K562 (cell line): Measurements from ENCODE around the gene ZNF280C. TPM values are rescaled to one million over a fixed set of nuclear protein-coding genes. Genes with fewer than 3 reads are reported as not detected.
A peak's percentile ranks its signal among the peaks of the same experiment; 100 is the strongest.

Experiments used
- ATAC-seq: fragments of 200-7000 bp; cut with Tn5 transposase; 3 replicates; pipeline ENCODE4 v1.9.1; 2020; ENCODE audit warnings: moderate library complexity
- BruUV-seq: library from RNA; stranded (reverse); fragments of 400-500 nt; replicated peaks from 2 replicates; lab custom pipeline; 2021; lab: Mats Ljungman, UMichigan
- CTCF ChIA-PET: fragments of 300-600 bp; formaldehyde crosslinking; extraction: SDS; loops from one replicate; lab custom pipeline; 2021; ENCODE audit warnings: low intra/inter-chr PET ratio; lab: Yijun Ruan, JAX
- POLR2A ChIA-PET: fragments of 300-600, 350-650 bp; sonication (Branson Sonifier 250); formaldehyde crosslinking; extraction: SDS; loops from one replicate; lab custom pipeline; 2021; ENCODE audit warnings: antibody characterized with exemption, inconsistent platforms; lab: Yijun Ruan, JAX
- DNase-seq, 4 experiments: peaks; one replicate each; pipeline versions ENCODE4 v3.0.0 to v3.0.0-alpha.2; 2011 to 2018; ENCODE audit warnings: low spot score in 3 of 4, mixed read lengths in 3 of 4; ENCODE audit errors: extremely low read depth in 1 of 4
- FAIRE-seq: peaks from 2 replicates; lab custom pipeline; 2011; peaks lifted over from hg19 to GRCh38; lab: Jason Lieb, UNC
- H2AFZ ChIP-seq: 2 replicates; pipeline ENCODE4 v1.6.0; 2011; ENCODE audit warnings: low read depth, low read length, control low read depth, inconsistent platforms
- H3K27ac ChIP-seq: fragments of 200-600 bp; 3 replicates; pipeline ENCODE4 v1.8.0; 2011; ENCODE audit warnings: low read depth, mild to moderate bottlenecking, control low read depth, inconsistent platforms, low read length, moderate library complexity, mixed read lengths; ENCODE audit errors: extremely low read depth
- H3K27me3 ChIP-seq, 2 experiments: fragments of 300-600 bp in 1 of 2; 2 replicates in 1 of 2; 3 replicates in 1 of 2; pipeline versions ENCODE4 v1.6.0 to v1.8.0; 2011; ENCODE audit warnings: inconsistent platforms in 2 of 2, low read length in 2 of 2, mild to moderate bottlenecking in 1 of 2, mixed read lengths in 1 of 2, moderate library complexity in 1 of 2; ENCODE audit not compliant: control insufficient read depth in 2 of 2, insufficient read depth in 2 of 2
- H3K36me3 ChIP-seq: fragments of 300-600 bp; 3 replicates; pipeline ENCODE4 v1.8.0; 2011; ENCODE audit warnings: mild to moderate bottlenecking, low read length, inconsistent platforms; ENCODE audit not compliant: control insufficient read depth, insufficient read depth
- H3K4me1 ChIP-seq, 2 experiments: fragments of 200-600 bp in 1 of 2; replicated peaks in 1 of 2; 2 replicates in 1 of 2; 3 replicates in 1 of 2; pipeline versions ENCODE4 v1.5.1 to v1.8.0; 2011; ENCODE audit warnings: inconsistent platforms in 2 of 2, low read length in 2 of 2, mild to moderate bottlenecking in 1 of 2, mixed read lengths in 1 of 2, moderate library complexity in 1 of 2; ENCODE audit not compliant: control insufficient read depth in 2 of 2, insufficient read depth in 2 of 2
- H3K4me2 ChIP-seq: 2 replicates; pipeline ENCODE4 v1.6.1; 2011; ENCODE audit warnings: low read length, control low read depth, inconsistent platforms, mixed read lengths; ENCODE audit not compliant: insufficient read depth
- H3K4me3 ChIP-seq: fragments of 200-600 bp; sonication (generic), shearing (Covaris generic); 2 replicates; pipeline ENCODE4 v1.5.1; 2016; ENCODE audit warnings: control low read depth, inconsistent platforms
- H3K79me2 ChIP-seq: fragments of 200-600 bp; 3 replicates; pipeline ENCODE4 v1.8.0; 2011; ENCODE audit warnings: low read length, inconsistent platforms; ENCODE audit not compliant: control insufficient read depth, insufficient read depth
- H3K9ac ChIP-seq, 2 experiments: 2 replicates each; pipeline versions ENCODE4 v1.6.0 to v1.6.1; 2011; ENCODE audit warnings: low read depth in 2 of 2, low read length in 2 of 2, control low read depth in 1 of 2, inconsistent platforms in 1 of 2, mild to moderate bottlenecking in 1 of 2, mixed read lengths in 1 of 2; ENCODE audit not compliant: insufficient read depth in 1 of 2
- H3K9me1 ChIP-seq: one replicate; pipeline ENCODE4 v1.6.0; 2011; ENCODE audit warnings: inconsistent platforms, mild to moderate bottlenecking, low read length, moderate library complexity; ENCODE audit not compliant: control insufficient read depth, insufficient read depth
- H3K9me3 ChIP-seq: replicated peaks from 2 replicates; pipeline ENCODE4 v1.5.1; 2011; ENCODE audit warnings: low read depth, low read length, inconsistent platforms; ENCODE audit not compliant: control insufficient read depth, insufficient read depth
- H4K20me1 ChIP-seq: replicated peaks from 2 replicates; pipeline ENCODE4 v1.6.1; 2011; ENCODE audit warnings: low read length, inconsistent platforms, mixed read lengths; ENCODE audit not compliant: control insufficient read depth, insufficient read depth
- C11orf30 ChIP-seq: fragments of 450-650 bp; IDR thresholded peaks from 2 replicates; pipeline ENCODE4 v1.6.1; 2016; ENCODE audit warnings: low read depth, mild to moderate bottlenecking
- MEF2A ChIP-seq: IDR thresholded peaks from 2 replicates; pipeline ENCODE4 v1.6.1; 2011; ENCODE audit warnings: low read depth, mild to moderate bottlenecking, low read length, moderate library complexity; ENCODE audit not compliant: control insufficient read depth
- MEF2D ChIP-seq: conservative IDR thresholded peaks from 2 replicates; pipeline ENCODE4 v1.6.1; 2016; ENCODE audit warnings: low read depth, missing genetic modification characterization, missing compliant biosample characterization
- MYC ChIP-seq, 2 experiments: fragments of 250-450 bp in 1 of 2; sonication (Bioruptor Pico) in 1 of 2; IDR thresholded peaks; 2 replicates each; pipeline versions ENCODE4 v1.5.1 to v1.6.1; 2012 to 2021; ENCODE audit warnings: low read depth in 2 of 2, borderline replicate concordance in 1 of 2, improper control_type of control experiment in 1 of 2, low read length in 1 of 2, mild to moderate bottlenecking in 1 of 2, moderate library complexity in 1 of 2
- POLR2G ChIP-seq: fragments of 200-400 bp; formaldehyde crosslinking; IDR thresholded peaks from 2 replicates; pipeline ENCODE4 v1.6.1; 2017; ENCODE audit warnings: low read depth, mild to moderate bottlenecking, antibody characterized with exemption, low read length, moderate library complexity
- POLR2H ChIP-seq: IDR thresholded peaks from 2 replicates; pipeline ENCODE4 v1.6.1; 2016; ENCODE audit warnings: missing genetic modification characterization, low read depth, mild to moderate bottlenecking, control low read depth, missing compliant biosample characterization, moderate library complexity
- PPARD ChIP-seq: fragments of 250-450 bp; sonication (Bioruptor Pico); IDR thresholded peaks from 2 replicates; pipeline ENCODE4 v1.8.0; 2022; ENCODE audit warnings: inconsistent platforms, mild to moderate bottlenecking, moderate library complexity
- ZNF384 ChIP-seq: IDR thresholded peaks from 2 replicates; pipeline ENCODE4 v1.6.1; 2012; ENCODE audit warnings: low read depth, low read length, improper control_type of control experiment
- WGBS: fragments of 100-300 bp; shearing (Covaris generic); methylation state at CpG from one replicate; pipeline ENCODE4 v1.1.6; 2016; ENCODE audit warnings: low coverage, mixed read lengths; ENCODE audit not compliant: insufficient coverage; ENCODE audit errors: missing lambda C conversion rate; 5-methylcytosine and 5-hydroxymethylcytosine counted together
- in situ Hi-C: fragments of 300-500 bp; cut with MboI; formaldehyde crosslinking; loops from 4 replicates; pipeline ENCODE4 v1.15.0; 2018; ENCODE audit warnings: inconsistent platforms, mixed read lengths
- intact Hi-C: fragments of 100-400 bp; cut with micrococcal nuclease; formaldehyde crosslinking; loops from 2 replicates; pipeline ENCODE4 v1.14.2; 2022
- polyA plus RNA-seq, 8 experiments: library from polyadenylated mRNA; depleted of rRNA in 4 of 8; stranded (reverse) in 5 of 8; unstranded in 3 of 8; fragments of >200 nt; fragmentation: Nextera tagmentation in 2 of 8; fragmentation: Illumina TruSeq in 1 of 8; extraction: Ambion mirVana in 2 of 8; extraction: Trizol in 1 of 8; gene quantifications; 2 replicates each; pipeline versions ENCODE4 v1.2.1 to v1.2.3, GENCODE V29; 2011 to 2014; ENCODE audit warnings: inconsistent platforms in 1 of 8, missing spikeins in 1 of 8
- total RNA-seq, 7 experiments: library from RNA; depleted of rRNA in 6 of 7; stranded (reverse); fragments of >200 nt in 6 of 7; fragmentation: Illumina TruSeq in 2 of 7; extraction: Trizol in 2 of 7; gene quantifications; 2 replicates each; pipeline versions ENCODE4 v1.2.1 to v1.2.3, GENCODE V29; 2011 to 2021; ENCODE audit warnings: low replicate concordance in 1 of 7

The ZNF280C gene
- total and polyA plus RNA-seq, 9 of the 15 experiments (the other 6 are each of a cell fraction or from before 2014, with no cell fraction given): 1.6 to 8.3 (median 4.4) TPM

- ChIA-PET POLR2A (interaction anchor here (1.3 to 2.1 kb wide), 2 partner anchors 7 to 13 kb away, joined by 4 to 10 read pairs; partner anchors contain the start of gene AIFM1), CTCF (no interaction called here)
- Histone ChIP-seq H3K9ac (peak overlapping the region in 1 of 2 experiments; percentile 77; a peak in 2 of 4 replicates), H2AFZ (peak overlapping the region; percentile 86; the same call in 1 of the 2 replicates), H3K9me1 (no peaks in the 10 kb centered on the region), H4K20me1 (no peaks in the 10 kb centered on the region), H3K4me1 (peaks cover 23 to 31% of the 10 kb centered on the region in 2 experiments), H3K9me3 (no peaks in the 10 kb centered on the region; the same call in 1 of the 2 replicates), H3K4me2 (no peak overlapping the region), H3K36me3 (no peaks in the 10 kb centered on the region)
- DNase-seq: no peak
- BruUV-seq: no TSS peak
- intact Hi-C loops (loop anchor here (5.0 kb wide), 1 partner anchor 90 kb away; no protein-coding TSS in a partner anchor), in situ Hi-C loops (no loop called here)
- FAIRE-seq: no peak
- WGBS: 97% methylated on average over 19 of the region's 34 CpGs
- no peak for ATAC-seq
- TF ChIP-seq POLR2G: peak; percentile 8; the same call in 1 of the 2 replicates
- TF ChIP-seq MYC (IDR thresholded peaks at IDR 0.05; ENCODE audit: low read depth, low read length): no peak
- TF ChIP-seq MYC (CRISPR knock-in tag; IDR thresholded peaks at IDR 0.05; ENCODE audit: borderline replicate concordance, low read depth): no peak
- no peak for TF ChIP-seq C11orf30
- TF ChIP-seq POLR2H (tag): no peak
- no peak for TF ChIP-seq MEF2A
- no peak for TF ChIP-seq MEF2D
- no peak for TF ChIP-seq ZNF384
- no peak for TF ChIP-seq PPARD
- TF ChIP-seq, all 486 proteins: peak for 1
- Histone ChIP-seq H3K27ac (peak overlapping the region; percentile 95), H3K79me2 (no peaks in the 10 kb centered on the region; the same call in 2 of the 3 replicates), H3K4me3 (no peak overlapping the region), H3K27me3 (no peaks in the 10 kb centered on the region)
Observed at GRCh38 chrX:130172127-130172845, 96.4 kb downstream of the ZNF280C start.
